GM12864 (cell line): Measurements from ENCODE around the gene CERK.

ENCODE experiments used
- DNase-seq: peaks from one replicate; pipeline ENCODE4 v3.0.0-alpha.2; 2011; ENCODE audit warnings: low read depth
- H3K4me3 ChIP-seq: 2 replicates; pipeline ENCODE4 v1.5.1; 2011; ENCODE audit warnings: mild to moderate bottlenecking, low read depth, low read length, control low read depth
- CTCF ChIP-seq: IDR thresholded peaks from 2 replicates; pipeline ENCODE4 v1.5.1; 2011; ENCODE audit warnings: low read depth, mild to moderate bottlenecking, moderate library complexity, low read length, control low read depth, inconsistent platforms; ENCODE audit errors: missing control alignments

Gene CERK

DNA sequence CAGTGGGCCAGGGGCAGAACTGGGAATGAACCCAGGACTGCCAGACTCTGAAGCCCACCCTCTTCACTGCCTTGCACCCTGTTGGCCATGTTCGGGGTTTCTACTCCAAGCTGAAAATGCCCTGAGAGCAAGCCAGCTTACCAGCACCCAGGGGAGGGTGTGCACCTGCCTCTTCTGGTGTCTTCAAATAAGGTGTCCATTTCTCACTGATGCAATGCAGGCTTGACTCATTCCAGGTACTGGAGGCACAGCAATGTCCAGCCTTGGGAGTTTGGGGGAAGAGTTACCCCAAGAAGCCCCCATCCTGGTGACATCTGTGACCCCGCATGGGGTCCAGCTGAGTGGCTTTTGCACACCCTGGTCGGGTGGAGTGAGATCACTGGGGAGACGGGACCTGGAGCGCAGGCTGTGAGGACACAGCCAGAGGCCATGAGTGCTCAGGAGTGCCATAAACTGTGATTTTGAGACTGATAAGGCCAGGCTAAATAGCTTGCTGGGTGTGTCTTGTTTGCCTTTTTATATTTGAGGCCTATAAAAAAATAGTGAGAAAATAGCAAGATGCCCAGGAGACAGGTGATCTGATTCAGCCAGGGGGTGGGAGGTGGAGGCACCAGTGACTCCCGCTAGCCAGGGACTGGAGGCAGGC lies 4.6 kb upstream of the CERK start:
- no peak for DNase-seq
- H3K4me3 ChIP-seq: no peak overlapping the region
- TF ChIP-seq CTCF: no peak

- no peak for TF ChIP-seq CTCF
- DNase-seq: no peak
- no peak overlapping the region for H3K4me3 ChIP-seq
Observed at GRCh38 chr22:46741974-46742519, 4.0 kb upstream of the CERK start.

DNA sequence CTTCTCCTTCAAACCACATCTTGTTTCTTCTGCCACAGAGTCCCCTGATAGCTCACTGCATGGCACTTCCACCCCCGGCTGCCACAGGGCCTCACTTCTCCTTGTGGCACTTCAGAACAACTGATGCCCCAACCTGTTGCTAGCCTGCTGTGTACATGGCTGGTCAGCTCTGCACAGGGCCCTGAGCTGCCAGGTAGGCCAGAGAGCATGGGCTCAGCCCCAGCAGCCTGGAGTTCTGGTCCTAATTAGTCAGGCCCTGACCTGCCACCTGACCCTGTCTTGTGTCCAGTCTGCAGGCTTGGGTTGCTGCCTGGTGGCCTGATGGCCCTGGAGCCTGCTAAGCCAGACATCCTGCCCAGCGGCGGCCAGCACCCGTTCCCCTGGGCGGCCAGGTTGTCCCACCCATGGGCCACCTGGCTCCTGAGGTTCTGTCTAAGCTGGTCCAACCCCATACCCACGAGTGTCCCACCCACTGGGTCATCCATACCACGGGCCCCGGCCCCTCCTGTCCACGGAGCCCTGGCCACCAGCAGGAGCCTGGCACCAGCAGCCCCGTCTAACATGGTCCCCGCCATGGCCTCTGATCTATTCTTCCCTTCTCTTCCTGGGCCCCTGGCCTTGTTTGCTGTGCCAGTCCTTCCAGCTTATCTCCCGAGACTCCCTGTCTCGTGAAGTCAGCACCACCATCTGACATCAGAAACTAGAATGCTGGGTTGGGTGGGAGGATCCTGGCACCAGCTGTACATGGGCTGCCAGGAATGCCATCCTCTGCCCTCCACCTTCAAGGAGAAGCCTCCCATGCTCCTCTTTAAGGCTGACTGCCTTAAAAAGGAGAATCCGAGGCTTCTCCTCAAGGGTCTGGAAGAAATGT lies 3.1 kb upstream of the CERK start:
- H3K4me3 ChIP-seq: no peak overlapping the region
- no peak for DNase-seq
- no peak for TF ChIP-seq CTCF

DNA sequence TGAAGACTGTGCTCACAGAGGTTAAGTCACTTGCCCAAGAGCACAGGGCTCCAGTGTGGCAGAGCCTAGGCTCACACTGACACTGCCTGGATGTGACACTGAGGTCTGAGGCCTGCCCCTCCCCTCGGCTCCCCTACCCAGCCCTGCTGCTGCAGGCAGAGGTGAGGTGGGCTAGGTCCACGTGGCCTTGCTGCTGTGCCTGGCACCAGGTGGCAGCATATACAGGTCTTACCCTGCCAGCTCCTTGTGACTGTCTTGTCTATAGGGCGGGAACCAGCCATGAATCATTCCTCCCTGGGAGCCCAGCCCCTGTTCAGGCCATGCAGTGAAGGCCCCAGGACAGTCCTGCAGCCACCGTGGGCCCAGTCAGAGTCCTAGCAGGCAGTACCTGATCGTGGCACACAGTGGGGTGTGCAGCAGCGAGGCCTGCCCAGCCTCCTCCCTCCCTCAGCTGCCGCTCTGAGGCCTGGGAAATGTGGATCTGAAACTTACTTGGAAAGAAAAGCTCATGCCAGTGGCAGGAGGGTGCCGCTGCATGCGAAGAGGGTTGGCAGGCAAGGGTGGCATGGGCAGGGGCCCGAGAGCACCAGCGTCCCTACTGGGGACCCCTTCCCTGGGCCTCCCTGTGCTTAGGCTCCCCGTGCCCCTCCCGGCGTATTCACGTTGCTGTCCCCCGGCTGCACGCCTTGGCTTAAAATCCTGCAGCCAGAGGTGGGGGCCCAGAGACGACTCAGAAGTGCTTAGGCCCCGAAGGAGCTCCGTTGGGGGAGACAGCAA lies 1.2 kb upstream of the CERK start:
- H3K4me3 ChIP-seq: no peak overlapping the region
- no peak for DNase-seq

GRCh38 chr22:46738647-46739093 lies 618 bp upstream of the CERK start:
- no peak for DNase-seq
- peak overlapping the region; percentile 71 for H3K4me3 ChIP-seq
- no peak for TF ChIP-seq CTCF

More for the DNA sequence above, 1.2 kb upstream of the CERK start:
- peak; percentile 17 for TF ChIP-seq CTCF

DNA sequence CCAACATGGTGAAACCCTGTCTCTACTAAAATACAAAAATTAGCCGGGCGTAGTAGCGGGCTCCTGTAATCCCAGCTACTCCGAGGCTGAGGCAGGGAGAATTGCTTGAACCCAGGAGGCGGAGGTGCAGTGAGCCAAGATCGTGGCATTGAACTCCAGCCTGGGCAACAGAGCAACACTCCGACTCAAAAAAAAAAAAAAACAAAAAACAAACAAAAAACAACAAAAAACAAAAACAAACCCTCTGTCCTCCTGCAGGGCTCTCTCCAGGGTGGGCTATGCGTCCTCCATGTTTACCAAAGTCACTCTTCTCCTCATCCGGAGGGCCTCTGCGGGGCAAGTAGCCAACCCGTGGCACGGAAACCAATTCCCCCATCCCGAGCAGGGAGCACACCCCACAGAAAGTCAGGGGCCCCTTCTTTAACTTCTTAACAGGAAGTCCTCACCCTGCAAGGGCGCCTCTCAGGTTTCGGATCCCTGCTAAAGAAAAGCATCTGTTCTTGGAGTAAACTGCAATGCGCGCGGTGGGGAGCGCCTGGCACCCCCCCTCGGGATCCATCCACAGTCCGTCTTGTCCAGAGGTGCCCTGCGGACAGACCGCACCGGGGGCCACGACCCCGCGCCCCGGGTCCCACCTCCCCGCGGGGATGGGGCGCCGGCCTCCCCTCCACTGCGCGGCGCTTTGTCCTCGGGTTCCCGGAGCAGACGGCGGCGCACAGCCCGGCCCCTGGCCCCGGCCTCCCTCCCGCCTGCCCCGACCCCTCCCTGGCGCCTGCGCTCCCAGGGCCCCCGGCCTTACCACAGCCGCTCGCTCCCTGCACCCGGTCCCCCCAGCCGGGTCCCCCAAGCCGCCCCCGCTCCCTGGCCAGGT lies 712 bp downstream of the CERK start:
- DNase-seq: no peak
- TF ChIP-seq CTCF: no peak
- H3K4me3 ChIP-seq: peak overlapping the region; percentile 71
